ENCODE data around the gene CTAG1B. TPM values are rescaled to one million over a fixed set of nuclear protein-coding genes. Genes with fewer than 3 reads are reported as not detected.
"Not testable (repeated sequence)": the region's sequence is repeated elsewhere in the genome, so short reads cannot be mapped to it uniquely, and the experiment has no call there.

CTAG1B gene
- total and polyA plus RNA-seq, 2 of the 8 experiments (the other 6 are each of a cell fraction or from before 2014, with no cell fraction given), result not detected

DNA sequence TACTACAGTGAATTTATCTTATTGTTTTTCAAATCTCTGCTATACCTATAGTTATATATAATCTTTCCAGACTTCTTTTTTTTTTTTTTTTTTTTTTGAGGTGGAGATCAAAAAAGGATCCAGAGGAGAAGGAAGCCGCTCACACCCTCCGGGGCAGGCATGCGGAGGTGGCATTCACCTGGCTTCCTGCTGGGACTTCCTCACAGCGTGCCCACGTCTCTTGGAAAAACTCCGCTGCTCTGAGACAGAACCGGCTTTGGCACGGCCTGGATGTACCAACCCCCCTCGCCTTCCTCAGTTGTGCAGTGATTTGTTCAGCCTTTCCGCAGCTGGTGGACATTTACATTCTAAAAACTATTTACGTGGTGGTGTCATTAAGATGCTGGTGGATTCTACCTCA, 11.1 kb downstream of the CTAG1B start:
- H3K27me3 ChIP-seq (replicated peaks in 1 of 4; ENCODE audit: control insufficient read depth in 3 of 4, extremely low read depth in 1 of 4, insufficient read depth in 3 of 4, low read length in 3 of 4); H3K9ac ChIP-seq (replicated peaks in 1 of 4; ENCODE audit: extremely low read depth in 1 of 4, low read depth in 3 of 4, low read length in 3 of 4); H3K4me2 ChIP-seq (ENCODE audit: insufficient read depth in 1 of 2, low read depth in 2 of 2, low read length in 2 of 2); H4K5ac ChIP-seq (ENCODE audit: insufficient read length, low read depth, low read length); FAIRE-seq; H3K4ac ChIP-seq (replicated peaks; ENCODE audit: insufficient read length, low read depth, low read length); DNase-seq (ENCODE audit: low read depth in 1 of 2, low spot score in 2 of 2); H3K18ac ChIP-seq (ENCODE audit: extremely low read depth, low read length); POLR2A ChIA-PET (ENCODE audit: partially characterized antibody); H4K91ac ChIP-seq (replicated peaks; ENCODE audit: insufficient read length, low read length); H2BK15ac ChIP-seq (ENCODE audit: low read length); H3K4me3 ChIP-seq (ENCODE audit: extremely low read depth in 1 of 4, insufficient read depth in 2 of 4, low read depth in 3 of 4, low read length in 4 of 4); H3K23ac ChIP-seq (ENCODE audit: insufficient read length); H3K4me1 ChIP-seq (replicated peaks in 1 of 4; ENCODE audit: control insufficient read depth in 3 of 4, insufficient read depth in 4 of 4, low read length in 3 of 4); H2AFZ ChIP-seq (ENCODE audit: low read length); H3K9me3 ChIP-seq (ENCODE audit: insufficient read depth in 2 of 2, low read depth in 1 of 2, low read length in 1 of 2); H3K23me2 ChIP-seq (ENCODE audit: low read depth, low read length); H2BK120ac ChIP-seq (replicated peaks; ENCODE audit: low read depth, low read length); H2AK5ac ChIP-seq (ENCODE audit: low read depth, low read length); H4K8ac ChIP-seq (ENCODE audit: extremely low read depth, insufficient read depth, low read length); H2BK20ac ChIP-seq (ENCODE audit: low read length); H3K27ac ChIP-seq (ENCODE audit: low read depth, low read length); H3K56ac ChIP-seq (replicated peaks; ENCODE audit: insufficient read length, low read depth, low read length); H3K79me1 ChIP-seq (ENCODE audit: low read depth, low read length); H4K20me1 ChIP-seq (replicated peaks in 1 of 2; ENCODE audit: control insufficient read depth in 1 of 2, insufficient read depth in 2 of 2, low read length in 2 of 2); H2BK5ac ChIP-seq (ENCODE audit: low read depth, low read length); H2BK12ac ChIP-seq (ENCODE audit: low read depth, low read length); H3K36me3 ChIP-seq (ENCODE audit: control insufficient read depth in 2 of 4, insufficient read depth in 4 of 4, low read length in 3 of 4); H3K14ac ChIP-seq (ENCODE audit: insufficient read length); H3K79me2 ChIP-seq (ENCODE audit: control insufficient read depth in 1 of 2, insufficient read depth in 2 of 2, low read length in 2 of 2): not testable (repeated sequence)
- WGBS, 2 experiments (ENCODE audit: extremely low coverage in 1 of 2, insufficient coverage in 1 of 2, insufficient read length in 1 of 2, insufficient replicate concordance in 2 of 2, low coverage in 1 of 2, low lambda C conversion rate in 2 of 2, missing lambda C conversion rate in 1 of 2), result 95% methylated on average over 4 of the region's 11 CpGs; no CpG with 5 or more reads in 1 of the 2 experiments
- CTCF ChIA-PET (ENCODE audit: partially characterized antibody), result interaction anchor here (0.6 kb wide), 1 partner anchor 66 kb away, joined by 5 read pairs; no protein-coding TSS in a partner anchor
